NCI-H128 (cell line): ENCODE data around the gene TPSB2.
"Not testable (repeated sequence)": the region's sequence is repeated elsewhere in the genome, so short reads cannot be mapped to it uniquely, and the experiment has no call there.

ENCODE experiments used
- DNase-seq: peaks from one replicate; lab custom pipeline; 2025; ENCODE audit not compliant: unreplicated experiment; lab: John Stamatoyannopoulos, UW

TPSB2 gene

GRCh38 chr16:1206786-1207185, 23.2 kb downstream of the TPSB2 start:
- no peak for DNase-seq

GRCh38 chr16:1206326-1206725, 23.7 kb downstream of the TPSB2 start:
- DNase-seq: no peak

- no peak for DNase-seq
Observed at GRCh38 chr16:1204933-1205332, 25.1 kb downstream of the TPSB2 start.

- DNase-seq: no peak
Observed at GRCh38 chr16:1202274-1202673, 27.7 kb downstream of the TPSB2 start.

- DNase-seq: no peak
Observed at GRCh38 chr16:1201444-1201843, 28.5 kb downstream of the TPSB2 start.

GRCh38 chr16:1200014-1200627, 29.9 kb downstream of the TPSB2 start:
- DNase-seq: no peak

GRCh38 chr16:1199347-1200013, 30.5 kb downstream of the TPSB2 start:
- DNase-seq: no peak

GRCh38 chr16:1198671-1199346, 31.2 kb downstream of the TPSB2 start:
- DNase-seq: not testable (repeated sequence)

- DNase-seq: no peak
Observed at GRCh38 chr16:1198194-1198593, 31.8 kb downstream of the TPSB2 start.

GRCh38 chr16:1197237-1197866, 32.6 kb downstream of the TPSB2 start:
- DNase-seq: no peak

GRCh38 chr16:1196494-1196893, 33.5 kb downstream of the TPSB2 start:
- DNase-seq: no peak

GRCh38 chr16:1195393-1195666, 34.7 kb downstream of the TPSB2 start:
- DNase-seq: no peak

- DNase-seq: no peak
Observed at GRCh38 chr16:1194665-1195392, 35.2 kb downstream of the TPSB2 start.

GRCh38 chr16:1193825-1194581, 36.0 kb downstream of the TPSB2 start:
- no peak for DNase-seq

GRCh38 chr16:1193143-1193824, 36.7 kb downstream of the TPSB2 start:
- DNase-seq: no peak

GRCh38 chr16:1192384-1193073, 37.5 kb downstream of the TPSB2 start:
- DNase-seq: no peak

- DNase-seq: not testable (repeated sequence)
Observed at GRCh38 chr16:1190789-1191188, 39.2 kb downstream of the TPSB2 start.

- DNase-seq: no peak
Observed at GRCh38 chr16:1189455-1189854, 40.5 kb downstream of the TPSB2 start.

- DNase-seq: no peak
Observed at GRCh38 chr16:1188432-1189189, 41.4 kb downstream of the TPSB2 start.
